Stimulated activated CD4-positive, alpha-beta T cell treated with anti-CD3 and anti-CD28 coated beads, TNF-alpha, amount 100 ng/mL, for 4 hours (primary cell): ENCODE data around the gene DDX1.

Experiments used
- DNase-seq, 3 experiments: peaks; one replicate each; pipeline ENCODE4 v3.0.0-alpha.2; 2020; ENCODE audit warnings: low read depth in 3 of 3

The DDX1 gene

GRCh38 chr2:15664273-15665066 is 72.8 kb downstream of the DDX1 start:
- DNase-seq: no peak

- DNase-seq: no peak
Measured at GRCh38 chr2:15665067-15665942, 73.6 kb downstream of the DDX1 start.

- no peak for DNase-seq
Measured at GRCh38 chr2:15665943-15666460, 74.3 kb downstream of the DDX1 start.

DNA sequence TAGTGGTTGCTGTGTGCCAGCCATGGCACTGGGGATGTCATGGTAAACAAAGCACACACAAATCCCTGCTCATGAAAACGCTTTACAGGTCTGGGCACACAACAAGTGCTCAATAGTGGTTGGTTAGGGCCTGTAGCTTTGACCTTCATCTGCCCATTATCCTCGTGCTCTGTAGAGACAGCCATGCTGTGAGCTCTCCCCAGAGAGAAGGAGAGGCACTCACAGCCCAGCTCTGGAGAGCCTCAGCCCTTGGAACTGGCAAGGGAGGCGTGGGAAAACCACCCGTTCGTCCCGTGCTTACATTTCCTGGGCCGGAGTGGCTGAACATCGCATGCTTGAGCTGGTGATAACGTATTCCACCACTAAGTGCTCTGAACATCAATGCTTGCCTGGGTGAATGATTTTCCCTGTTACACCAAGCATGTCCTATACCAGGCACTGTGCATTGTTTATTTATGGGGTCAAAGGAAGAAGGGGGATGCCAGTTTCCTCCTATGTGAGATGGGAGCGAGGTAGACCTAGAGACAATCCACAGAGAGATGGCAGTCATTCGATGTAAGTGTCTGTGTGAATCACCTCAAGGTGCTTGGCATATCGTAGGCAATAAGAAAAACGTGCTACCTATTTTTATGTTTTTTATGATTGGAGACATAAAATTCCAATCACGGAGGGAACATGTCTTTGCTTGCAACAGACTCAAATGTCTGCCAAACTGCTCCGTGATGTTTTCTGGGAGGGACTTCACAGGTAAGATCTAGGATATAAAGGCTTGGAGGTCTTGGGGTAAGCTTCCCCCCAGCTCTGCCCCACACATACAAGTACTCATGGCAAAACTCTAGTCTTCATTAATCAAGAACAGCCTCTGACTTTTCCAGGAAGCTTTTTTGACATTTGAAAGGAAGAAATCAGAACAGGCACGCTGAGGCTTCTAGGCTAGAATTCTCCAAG is 75.5 kb downstream of the DDX1 start:
- no peak for DNase-seq

DNA sequence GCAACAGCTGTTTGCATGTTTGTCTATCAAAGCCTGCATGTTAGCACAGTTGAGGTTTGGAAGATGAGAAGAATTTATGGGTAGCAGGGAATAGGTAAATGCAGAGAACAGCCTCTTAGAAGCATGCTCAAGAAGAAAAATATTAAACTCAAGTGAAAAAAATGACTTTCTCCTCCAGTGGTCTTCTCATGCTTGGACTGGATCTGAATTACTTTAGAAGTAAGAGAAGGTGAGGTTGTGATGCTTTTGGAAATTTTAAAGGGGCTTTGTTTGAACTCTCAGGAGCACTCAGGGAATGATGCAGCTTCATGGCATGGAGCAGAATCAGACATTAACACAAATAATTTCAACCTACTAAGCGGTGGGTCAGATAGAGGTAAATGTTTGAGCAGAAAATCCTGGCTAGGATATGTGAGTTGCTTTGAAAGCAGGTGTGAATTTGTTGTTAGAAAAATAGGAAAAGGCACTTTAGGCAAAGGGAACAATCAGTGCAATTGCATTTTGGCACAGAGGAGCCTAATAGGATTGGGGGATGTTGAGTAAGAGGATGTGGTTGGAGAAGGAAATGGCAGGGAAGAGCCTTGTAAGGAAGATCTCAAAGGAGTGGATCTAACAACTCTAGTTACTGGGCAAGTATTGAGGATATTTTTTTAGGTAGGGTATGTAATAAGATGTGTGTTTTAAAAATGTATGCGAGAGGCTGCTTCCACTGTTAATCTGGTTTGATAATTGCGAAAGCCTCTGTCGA is 76.3 kb downstream of the DDX1 start:
- DNase-seq: no peak

DNA sequence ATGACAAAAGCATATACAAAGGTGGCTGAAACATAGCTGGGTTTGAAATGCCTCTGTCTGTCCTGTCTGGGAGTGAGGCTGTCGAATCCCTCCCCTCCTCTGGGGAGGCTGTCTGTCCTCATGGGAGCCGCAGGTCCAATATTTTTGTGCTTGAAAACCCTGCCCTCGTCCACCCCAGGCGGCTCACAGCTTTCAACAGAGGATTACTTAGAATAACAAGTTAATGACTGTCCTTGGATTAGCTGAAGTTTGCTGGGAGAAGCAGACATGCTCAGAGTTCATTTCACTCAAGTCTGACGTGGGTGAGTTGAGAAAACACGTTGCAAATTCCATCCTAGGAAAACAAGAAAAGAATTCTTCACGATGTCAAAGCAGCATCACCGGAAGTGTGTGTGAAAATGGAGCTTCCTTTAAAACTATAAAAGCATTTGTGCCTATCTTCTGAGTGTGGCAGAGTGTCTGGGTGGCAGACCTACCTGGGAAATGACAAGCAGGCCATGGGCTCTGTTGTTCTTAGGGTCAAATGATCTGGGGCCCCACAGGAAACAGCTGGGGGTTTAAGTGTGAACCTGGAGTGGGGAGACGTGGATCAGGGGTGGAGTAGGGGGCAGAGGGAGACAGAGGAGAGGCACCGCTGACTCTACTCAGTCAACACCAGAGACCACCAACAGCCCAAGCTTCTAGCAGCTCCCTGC is 77.1 kb downstream of the DDX1 start:
- no peak for DNase-seq

DNA sequence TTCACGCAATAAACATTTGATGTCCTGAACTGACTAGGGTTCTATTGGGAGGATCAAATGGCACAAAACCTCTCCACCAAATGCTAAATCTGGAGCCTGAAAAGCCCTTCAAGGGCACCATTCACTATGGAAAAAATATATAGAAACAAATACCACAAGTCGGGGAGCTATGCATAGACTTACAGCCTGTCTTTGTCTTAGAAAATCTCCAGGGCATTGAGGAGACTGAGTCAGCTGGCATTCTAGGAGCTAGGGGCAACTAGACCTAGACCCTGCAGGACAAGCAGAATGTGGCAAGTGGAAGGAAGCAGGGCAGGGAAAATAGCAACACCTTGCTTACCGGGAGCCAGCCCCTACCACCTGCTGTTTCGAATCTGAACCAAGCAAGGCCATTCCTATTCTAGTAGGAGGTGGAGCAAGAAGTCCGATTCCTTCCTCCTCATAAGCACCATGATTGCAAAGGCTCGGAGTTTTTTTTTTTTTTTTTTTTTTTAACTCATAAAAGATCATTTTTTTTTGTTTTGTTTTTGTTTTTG is 77.8 kb downstream of the DDX1 start:
- no peak for DNase-seq

GRCh38 chr2:15670469-15670868 is 78.8 kb downstream of the DDX1 start:
- DNase-seq: no peak

GRCh38 chr2:15670981-15671380 is 79.3 kb downstream of the DDX1 start:
- no peak for DNase-seq

GRCh38 chr2:15671409-15671808 is 79.7 kb downstream of the DDX1 start:
- no peak for DNase-seq

DNA sequence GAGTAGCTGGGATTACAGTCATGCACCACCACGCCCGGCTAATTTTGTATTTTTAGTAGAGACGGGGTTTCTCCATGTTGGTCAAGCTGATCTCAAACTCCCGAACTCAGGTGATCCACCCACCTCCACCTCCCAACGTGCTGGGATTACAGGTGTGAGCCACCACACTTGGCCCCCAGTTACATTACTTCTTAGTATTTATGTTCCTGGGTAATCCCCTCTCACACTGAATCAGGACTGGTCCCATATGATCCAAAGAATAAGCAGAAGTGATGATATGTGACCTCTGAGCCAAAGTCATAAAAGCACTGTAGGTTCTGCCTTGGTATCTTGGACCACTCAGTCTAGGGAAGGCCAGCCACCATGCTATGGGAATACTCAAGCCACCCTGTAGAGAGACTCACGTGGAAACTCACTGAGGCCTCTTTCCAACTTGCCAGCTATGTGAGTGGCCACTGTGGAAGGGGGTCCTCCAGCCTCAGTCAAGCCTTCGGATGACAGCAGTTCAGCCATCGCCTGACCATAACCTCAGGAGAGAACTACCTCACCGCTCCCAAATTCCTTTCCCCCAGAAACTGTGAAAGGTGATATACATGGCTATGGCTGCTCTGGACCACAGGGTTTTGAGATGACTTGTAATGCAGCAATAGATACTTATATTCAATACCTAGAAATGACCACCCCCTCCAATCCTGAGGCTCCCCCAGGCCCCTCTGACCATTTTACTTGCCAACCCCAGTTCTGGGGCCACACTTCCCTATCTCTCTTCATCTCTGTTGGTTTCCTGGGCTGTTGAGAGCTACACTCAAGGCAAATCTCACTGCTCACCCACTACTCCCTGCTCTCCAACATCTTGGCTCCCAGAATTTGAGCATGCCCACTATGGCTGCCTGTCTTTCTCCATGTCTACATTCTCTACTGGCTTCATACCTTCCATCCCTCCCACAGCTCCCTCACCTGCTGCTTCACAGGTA is 80.5 kb downstream of the DDX1 start:
- no peak for DNase-seq

DNA sequence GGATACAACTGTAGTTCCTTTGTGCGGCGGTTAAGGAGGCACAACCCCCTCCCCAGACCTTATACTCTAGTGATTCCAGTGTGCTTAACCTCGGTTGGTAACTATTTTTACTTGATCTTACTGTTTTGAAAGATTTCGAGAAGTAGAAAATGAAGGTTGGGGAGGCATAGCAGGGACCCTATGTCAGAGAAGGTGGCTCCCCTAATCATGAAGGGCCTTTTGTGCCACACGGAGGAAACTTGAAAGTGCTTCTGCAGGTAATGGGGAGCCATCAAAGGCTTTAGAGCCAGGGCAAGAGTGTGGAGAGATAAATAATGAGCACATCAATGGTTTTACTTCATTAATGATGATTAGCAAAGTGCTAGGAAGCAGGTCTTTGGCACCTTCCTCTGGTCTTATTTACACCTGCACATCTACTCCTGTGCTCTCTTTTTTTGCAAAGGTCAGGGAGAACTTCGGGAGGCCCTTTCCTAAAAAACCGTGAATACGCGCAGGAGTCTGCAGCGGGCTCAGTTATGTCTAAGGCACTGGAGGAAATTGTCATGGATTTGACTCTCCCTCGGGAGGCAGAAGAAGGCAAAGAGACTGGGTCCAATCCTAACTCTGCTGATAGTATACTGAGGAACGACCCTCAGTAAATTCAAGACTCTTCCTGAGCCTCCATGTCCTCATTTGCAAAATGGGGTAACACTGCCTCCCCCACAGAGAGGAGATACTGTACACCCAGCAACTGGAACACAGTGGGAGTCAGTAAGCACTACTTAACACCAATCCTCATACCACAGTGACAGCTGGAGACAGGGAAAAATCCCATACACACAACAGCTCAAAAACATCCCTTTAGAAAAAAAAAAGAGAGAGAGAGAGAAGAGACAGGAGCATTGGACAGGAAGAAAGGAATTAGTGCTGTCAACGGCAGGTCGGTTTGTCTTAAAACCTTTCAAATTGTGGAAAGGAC is 81.6 kb downstream of the DDX1 start:
- no peak for DNase-seq

GRCh38 chr2:15673919-15674636 is 82.4 kb downstream of the DDX1 start:
- no peak for DNase-seq

DNA sequence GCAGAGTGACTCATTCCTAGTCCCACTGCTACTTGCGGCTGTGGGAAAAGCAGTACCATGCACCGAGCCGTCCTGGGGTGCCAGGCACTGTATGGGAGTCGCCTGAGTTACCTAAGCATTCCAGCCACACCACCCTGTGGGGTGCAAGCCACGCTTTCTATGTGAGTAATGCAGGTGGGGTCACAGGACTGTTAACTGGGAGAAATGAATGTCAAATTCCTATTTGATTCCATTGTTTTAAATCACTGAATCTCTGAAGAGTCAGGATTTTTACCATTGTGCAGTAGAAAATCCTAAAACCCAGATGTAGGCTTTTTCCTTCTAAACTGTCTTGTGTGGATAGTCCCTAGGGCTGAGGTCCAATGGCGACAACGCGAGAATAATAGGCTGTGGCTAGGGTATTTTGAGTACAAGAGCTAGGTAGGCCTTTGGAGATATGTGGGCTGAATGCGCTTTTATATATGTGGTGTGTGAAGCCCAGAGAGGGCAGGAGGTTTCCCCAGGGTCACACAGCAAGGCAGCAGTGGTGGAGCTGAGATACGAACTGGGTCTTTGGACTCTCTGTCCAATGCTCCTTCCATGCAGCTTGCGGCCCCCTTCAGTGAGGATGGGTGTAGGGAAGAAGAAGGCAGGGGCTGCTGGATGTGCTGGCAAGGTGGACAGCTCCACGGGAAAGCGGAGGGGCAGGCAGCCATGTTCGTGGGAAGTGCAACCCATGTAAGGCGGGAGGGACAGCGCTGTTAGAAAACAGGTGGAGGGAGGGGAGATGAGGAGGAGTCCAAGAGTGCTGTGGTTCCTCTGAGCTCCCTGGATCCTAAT is 83.2 kb downstream of the DDX1 start:
- no peak for DNase-seq

DNA sequence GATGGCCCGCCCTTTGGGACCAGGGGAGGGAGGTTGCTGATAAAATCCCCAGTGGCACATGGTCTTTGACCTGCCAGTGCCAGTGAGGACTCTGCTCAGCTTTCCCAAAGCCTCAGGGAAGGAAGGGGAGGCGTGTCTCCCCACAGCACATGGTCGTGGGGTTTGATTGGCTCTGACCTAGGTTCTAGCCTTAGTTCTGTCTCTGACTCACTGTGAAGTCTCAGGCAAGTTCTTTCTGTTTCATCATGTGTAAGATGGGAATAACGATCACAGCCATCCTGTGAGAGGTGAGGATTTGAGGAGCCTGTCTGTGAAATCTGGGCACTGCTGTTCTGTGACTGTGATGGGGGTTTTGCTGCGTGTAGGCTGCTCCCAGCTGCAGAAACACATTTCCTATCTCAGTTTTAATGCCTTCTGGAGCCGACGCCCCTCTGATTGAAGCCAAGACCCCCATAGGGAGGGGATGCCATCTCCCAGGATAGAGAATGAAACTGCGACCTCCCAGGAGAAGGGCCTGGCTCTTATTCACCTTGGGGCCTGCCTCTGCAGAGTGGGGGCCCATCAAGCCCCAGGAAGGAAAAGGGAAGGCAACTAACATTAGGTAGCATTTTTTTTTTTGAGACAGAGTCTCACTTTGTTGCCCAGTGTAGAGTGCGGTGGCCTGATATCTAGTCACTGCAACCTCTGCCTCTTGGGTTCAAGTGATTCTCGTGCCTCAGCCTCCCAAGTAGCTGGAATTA is 84.0 kb downstream of the DDX1 start:
- DNase-seq: no peak
